WTC11 (cell line): ENCODE data around the gene MYL6B. TPM values are rescaled to one million over a fixed set of nuclear protein-coding genes. Genes with fewer than 3 reads are reported as not detected.

ENCODE experiments used
- ATAC-seq: fragments of 200-7000 bp; cut with Tn5 transposase; 2 replicates; pipeline ENCODE4 v1.10.0; 2021; ENCODE audit warnings: mild to moderate bottlenecking, moderate library complexity
- CTCF ChIA-PET: fragments of 300-600 bp; sonication (Branson Sonifier 250); formaldehyde crosslinking; loops from one replicate; lab custom pipeline; 2021; ENCODE audit warnings: antibody characterized with exemption; lab: Charles Lee
- POLR2A ChIA-PET: fragments of 350-600 bp; sonication (Branson Sonifier 250); formaldehyde crosslinking; loops from one replicate; lab custom pipeline; 2021; ENCODE audit warnings: antibody characterized with exemption; lab: Charles Lee
- DNase-seq: peaks from one replicate; pipeline ENCODE4 v3.0.0; 2021; ENCODE audit warnings: low spot score
- H3K27ac Mint-ChIP-seq: 2 replicates; pipeline ENCODE4 v1.8.0; 2021; ENCODE audit warnings: mixed read lengths
- H3K27me3 Mint-ChIP-seq: 2 replicates; pipeline ENCODE4 v1.8.0; 2021; ENCODE audit warnings: low read depth, mild to moderate bottlenecking, moderate library complexity, mixed read lengths
- H3K36me3 Mint-ChIP-seq: 2 replicates; pipeline ENCODE4 v1.8.0; 2021; ENCODE audit warnings: mixed read lengths
- H3K4me1 Mint-ChIP-seq: 2 replicates; pipeline ENCODE4 v1.8.0; 2022; ENCODE audit warnings: mixed read lengths
- H3K4me3 Mint-ChIP-seq: 2 replicates; pipeline ENCODE4 v1.8.0; 2021; ENCODE audit warnings: mild to moderate bottlenecking, moderate library complexity, mixed read lengths
- H3K9me3 Mint-ChIP-seq: 2 replicates; pipeline ENCODE4 v1.8.0; 2021; ENCODE audit warnings: mixed read lengths
- AR ChIP-seq: fragments of 250-450 bp; sonication (Bioruptor Pico); IDR thresholded peaks from 2 replicates; pipeline ENCODE4 v1.9.0; 2021; ENCODE audit warnings: mild to moderate bottlenecking
- CREB1 ChIP-seq: sonication (generic); formaldehyde crosslinking; IDR thresholded peaks from 2 replicates; pipeline ENCODE4 v1.8.0; 2023; ENCODE audit warnings: mild to moderate bottlenecking, missing genetic modification reagents
- CREM ChIP-seq: sonication (generic); formaldehyde crosslinking; IDR thresholded peaks from 2 replicates; pipeline ENCODE4 v1.8.1; 2022; ENCODE audit warnings: mild to moderate bottlenecking, missing genetic modification reagents, moderate library complexity
- CTCF ChIP-seq: fragments of 200-600 bp; IDR thresholded peaks from 2 replicates; pipeline ENCODE4 v1.8.0; 2022; ENCODE audit warnings: antibody characterized with exemption
- ERG ChIP-seq: fragments of 250-450 bp; sonication (Bioruptor Pico); IDR thresholded peaks from 2 replicates; pipeline ENCODE4 v1.8.0; 2021; ENCODE audit warnings: mild to moderate bottlenecking
- FOXP1 ChIP-seq: sonication (generic); formaldehyde crosslinking; IDR thresholded peaks from 2 replicates; pipeline ENCODE4 v1.8.0; 2022; ENCODE audit warnings: missing genetic modification reagents, mild to moderate bottlenecking, moderate library complexity, borderline replicate concordance
- GRHL2 ChIP-seq: fragments of 250-450 bp; sonication (Bioruptor Pico); IDR thresholded peaks from 2 replicates; pipeline ENCODE4 v1.8.0; 2022; ENCODE audit warnings: mild to moderate bottlenecking, moderate library complexity; ENCODE audit not compliant: insufficient replicate concordance, severe bottlenecking
- NFE2L1 ChIP-seq: sonication (generic); formaldehyde crosslinking; IDR thresholded peaks from 2 replicates; pipeline ENCODE4 v1.8.1; 2023; ENCODE audit warnings: missing genetic modification reagents
- NR3C1 ChIP-seq: sonication (generic); formaldehyde crosslinking; conservative IDR thresholded peaks from 2 replicates; pipeline ENCODE4 v1.8.1; 2023; ENCODE audit warnings: low read depth, mild to moderate bottlenecking, missing genetic modification reagents
- RELA ChIP-seq: sonication (generic); formaldehyde crosslinking; IDR thresholded peaks from 2 replicates; pipeline ENCODE4 v1.8.1; 2022; ENCODE audit warnings: missing genetic modification reagents, mild to moderate bottlenecking, borderline replicate concordance
- RORB ChIP-seq: fragments of 250-450 bp; sonication (Bioruptor Pico); IDR thresholded peaks from 2 replicates; pipeline ENCODE4 v1.9.0; 2021; ENCODE audit warnings: mild to moderate bottlenecking
- SP1 ChIP-seq: sonication (generic); formaldehyde crosslinking; conservative IDR thresholded peaks from 2 replicates; pipeline ENCODE4 v1.8.1; 2022; ENCODE audit warnings: missing genetic modification reagents
- TEAD4 ChIP-seq: sonication (generic); formaldehyde crosslinking; IDR thresholded peaks from 2 replicates; pipeline ENCODE4 v1.8.0; 2022; ENCODE audit warnings: mild to moderate bottlenecking, missing genetic modification reagents
- ZNF121 ChIP-seq: sonication (generic); formaldehyde crosslinking; IDR thresholded peaks from 2 replicates; pipeline ENCODE4 v1.8.0; 2023; ENCODE audit warnings: missing genetic modification reagents
- ZNF138 ChIP-seq: sonication (generic); formaldehyde crosslinking; conservative IDR thresholded peaks from 2 replicates; pipeline ENCODE4 v1.8.1; 2022; ENCODE audit warnings: mild to moderate bottlenecking, moderate library complexity, missing genetic modification reagents
- ZNF425 ChIP-seq: fragments of 250-450 bp; sonication (Bioruptor Pico); conservative IDR thresholded peaks from 2 replicates; pipeline ENCODE4 v1.9.0; 2021; ENCODE audit warnings: mild to moderate bottlenecking
- total RNA-seq: library from RNA; stranded (reverse); gene quantifications from 3 replicates; pipeline ENCODE4 v1.2.3, GENCODE V29; 2021
- TF ChIP-seq, protein P1 (sequence below): sonication (generic); formaldehyde crosslinking; IDR thresholded peaks from 2 replicates; pipeline ENCODE4 v1.8.1; 2022; ENCODE audit warnings: low read depth, missing genetic modification reagents, borderline replicate concordance
- TF ChIP-seq, protein P2 (sequence below): fragments of 250-450 bp; sonication (Bioruptor Pico); IDR thresholded peaks from 2 replicates; pipeline ENCODE4 v1.9.0; 2021; ENCODE audit warnings: moderate library complexity, mild to moderate bottlenecking, inconsistent platforms, borderline replicate concordance
- TF ChIP-seq, protein P3 (sequence below): sonication (generic); formaldehyde crosslinking; IDR thresholded peaks from 2 replicates; pipeline ENCODE4 v1.8.0; 2022; ENCODE audit warnings: mild to moderate bottlenecking, missing genetic modification reagents

MYL6B gene
- total RNA-seq, 1 experiment from 2014 or later: 173 TPM

DNA sequence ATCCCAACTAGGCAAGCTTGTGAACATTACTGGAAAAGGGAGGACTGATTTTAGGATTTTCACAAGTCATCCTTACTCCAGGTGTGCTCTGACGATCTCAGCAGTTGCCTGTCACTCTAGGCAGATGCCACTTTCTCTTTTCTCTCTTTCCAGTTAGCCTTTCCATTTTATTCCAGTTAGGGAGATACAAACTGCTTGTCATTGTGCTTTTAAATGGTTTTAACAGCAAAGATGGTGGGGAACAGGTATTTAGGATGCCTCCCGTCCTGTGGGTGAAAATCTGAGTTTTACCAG, 46.8 kb upstream of the MYL6B start:
- peaks cover 24% of the 10 kb centered on the region for H3K4me1 Mint-ChIP-seq
- CTCF ChIA-PET: interaction anchor here (0.6 to 2.2 kb wide), 7 partner anchors 12 to 60 kb away, joined by 3 to 36 read pairs (median 16); partner anchors contain the start of genes ESYT1 and ZC3H10
- no peaks in the 10 kb centered on the region for H3K9me3 Mint-ChIP-seq
- peak overlapping the region; percentile 90 for H3K4me3 Mint-ChIP-seq
- TF ChIP-seq AR (CRISPR knock-in tag) (no peak), NFE2L1 (CRISPR knock-in tag) (no peak), CREB1 (CRISPR knock-in tag) (no peak), FOXP1 (CRISPR knock-in tag) (no peak), TEAD4 (CRISPR knock-in tag) (no peak), ZNF138 (CRISPR knock-in tag) (no peak), ZNF121 (CRISPR knock-in tag) (no peak), ERG (CRISPR knock-in tag) (no peak), CTCF (no peak), SP1 (CRISPR knock-in tag) (no peak), ZNF425 (CRISPR knock-in tag) (no peak), NR3C1 (CRISPR knock-in tag) (no peak)
- TF ChIP-seq, protein P1, sequence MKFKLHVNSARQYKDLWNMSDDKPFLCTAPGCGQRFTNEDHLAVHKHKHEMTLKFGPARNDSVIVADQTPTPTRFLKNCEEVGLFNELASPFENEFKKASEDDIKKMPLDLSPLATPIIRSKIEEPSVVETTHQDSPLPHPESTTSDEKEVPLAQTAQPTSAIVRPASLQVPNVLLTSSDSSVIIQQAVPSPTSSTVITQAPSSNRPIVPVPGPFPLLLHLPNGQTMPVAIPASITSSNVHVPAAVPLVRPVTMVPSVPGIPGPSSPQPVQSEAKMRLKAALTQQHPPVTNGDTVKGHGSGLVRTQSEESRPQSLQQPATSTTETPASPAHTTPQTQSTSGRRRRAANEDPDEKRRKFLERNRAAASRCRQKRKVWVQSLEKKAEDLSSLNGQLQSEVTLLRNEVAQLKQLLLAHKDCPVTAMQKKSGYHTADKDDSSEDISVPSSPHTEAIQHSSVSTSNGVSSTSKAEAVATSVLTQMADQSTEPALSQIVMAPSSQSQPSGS (CRISPR knock-in tag): no peak
- TF ChIP-seq, protein P2, sequence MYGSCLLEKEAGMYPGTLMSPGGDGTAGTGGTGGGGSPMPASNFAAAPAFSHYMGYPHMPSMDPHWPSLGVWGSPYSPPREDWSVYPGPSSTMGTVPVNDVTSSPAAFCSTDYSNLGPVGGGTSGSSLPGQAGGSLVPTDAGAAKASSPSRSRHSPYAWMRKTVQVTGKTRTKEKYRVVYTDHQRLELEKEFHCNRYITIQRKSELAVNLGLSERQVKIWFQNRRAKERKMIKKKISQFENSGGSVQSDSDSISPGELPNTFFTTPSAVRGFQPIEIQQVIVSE (CRISPR knock-in tag): no peak
- peaks cover 64% of the 10 kb centered on the region for H3K36me3 Mint-ChIP-seq
- H3K27ac Mint-ChIP-seq: peak overlapping the region; percentile 86
- H3K27me3 Mint-ChIP-seq: no peaks in the 10 kb centered on the region
- no peak for ATAC-seq
- no peak for DNase-seq
- POLR2A ChIA-PET: interaction anchor here (1.1 to 2.2 kb wide), 5 partner anchors 12 to 376 kb away, joined by 3 to 34 read pairs (median 6); partner anchors contain the start of genes ERBB3 and ZC3H10

DNA sequence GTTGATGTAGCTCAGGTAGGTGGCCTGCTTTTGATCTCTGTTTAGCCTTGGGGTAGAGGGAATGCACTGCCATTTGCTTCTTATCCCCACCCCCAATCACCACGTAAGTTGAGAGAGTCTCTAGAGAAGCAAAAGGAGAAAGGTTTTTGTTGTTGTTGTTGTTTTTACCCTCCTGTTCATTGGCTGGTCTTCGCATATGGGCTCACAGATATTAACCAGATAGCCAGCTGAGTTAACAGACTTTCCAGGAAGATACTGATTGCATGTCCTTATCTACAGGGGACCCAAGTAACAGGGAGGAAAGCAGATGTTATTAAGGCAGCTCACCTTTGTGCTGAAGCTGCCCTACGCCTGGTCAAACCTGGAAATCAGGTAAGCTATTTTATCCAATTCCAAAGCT, 45.1 kb upstream of the MYL6B start:
- ATAC-seq (no peak), DNase-seq (no peak)
- peaks cover 63% of the 10 kb centered on the region for H3K36me3 Mint-ChIP-seq
- no peak overlapping the region for H3K4me3 Mint-ChIP-seq
- peak overlapping the region; percentile 66; the same call in 1 of the 2 replicates for H3K27ac Mint-ChIP-seq
- peaks cover 24% of the 10 kb centered on the region for H3K4me1 Mint-ChIP-seq
- no peaks in the 10 kb centered on the region for H3K9me3 Mint-ChIP-seq
- ChIA-PET CTCF (interaction anchor here (1.0 to 1.8 kb wide), 3 partner anchors 11 to 28 kb away, joined by 3 to 4 read pairs (median 4); partner anchors contain the start of genes ERBB3 and ZC3H10), POLR2A (no interaction called here)
- H3K27me3 Mint-ChIP-seq: no peaks in the 10 kb centered on the region
- TF ChIP-seq, protein P1 (CRISPR knock-in tag): no peak
- TF ChIP-seq CTCF (no peak), RORB (no peak), CREM (no peak), NR3C1 (CRISPR knock-in tag) (no peak), GRHL2 (CRISPR knock-in tag) (no peak), RELA (no peak)
- TF ChIP-seq, protein P3, sequence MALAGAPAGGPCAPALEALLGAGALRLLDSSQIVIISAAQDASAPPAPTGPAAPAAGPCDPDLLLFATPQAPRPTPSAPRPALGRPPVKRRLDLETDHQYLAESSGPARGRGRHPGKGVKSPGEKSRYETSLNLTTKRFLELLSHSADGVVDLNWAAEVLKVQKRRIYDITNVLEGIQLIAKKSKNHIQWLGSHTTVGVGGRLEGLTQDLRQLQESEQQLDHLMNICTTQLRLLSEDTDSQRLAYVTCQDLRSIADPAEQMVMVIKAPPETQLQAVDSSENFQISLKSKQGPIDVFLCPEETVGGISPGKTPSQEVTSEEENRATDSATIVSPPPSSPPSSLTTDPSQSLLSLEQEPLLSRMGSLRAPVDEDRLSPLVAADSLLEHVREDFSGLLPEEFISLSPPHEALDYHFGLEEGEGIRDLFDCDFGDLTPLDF (CRISPR knock-in tag): no peak
